ENCODE results near the gene TRIM39. TPM values are rescaled to one million over a fixed set of nuclear protein-coding genes. Genes with fewer than 3 reads are reported as not detected.

The TRIM39 gene
- polyA plus RNA-seq (2012; rRNA removed): 6.5 and 7.4 TPM in 2 replicates
- polyA plus RNA-seq (2012; cell fraction: cytosol; rRNA removed): 5.5 and 5.9 TPM in 2 replicates
- 18.5 and 22.9 TPM in 2 replicates for polyA plus RNA-seq (2012; cell fraction: nucleus; rRNA removed)

- ChIA-PET CTCF (interaction anchor here (0.9 to 2.0 kb wide), 4 partner anchors 13 to 107 kb away, joined by 3 to 19 read pairs (median 4); no protein-coding TSS in a partner anchor), POLR2A (interaction anchor here (0.6 to 2.3 kb wide), 7 partner anchors 11 to 288 kb away, joined by 4 to 10 read pairs (median 5); partner anchors contain the start of gene TRIM26)
- H3K27me3 ChIP-seq (ENCODE audit: insufficient read depth): no peaks in the 10 kb centered on the region
- H4K20me1 ChIP-seq (ENCODE audit: insufficient read depth): peaks cover 33% of the 10 kb centered on the region
- H3K79me2 ChIP-seq (ENCODE audit: insufficient read depth): peaks cover 50% of the 10 kb centered on the region
- peaks cover 6 to 7% of the 10 kb centered on the region in 2 experiments; a peak in 2 of 4 replicates for H3K4me1 ChIP-seq (ENCODE audit: control insufficient read depth in 1 of 2, insufficient read depth in 2 of 2, low read depth in 1 of 2, low read length in 1 of 2)
- peaks cover 20 to 25% of the 10 kb centered on the region in 2 experiments for H3K36me3 ChIP-seq (replicated peaks in 1 of 2; ENCODE audit: control insufficient read depth in 1 of 2, insufficient read depth in 2 of 2, low read length in 1 of 2)
- WGBS (ENCODE audit: low lambda C conversion rate): under 1% methylated on average over 18 of the region's 90 CpGs
- peak within 1 kb of the TSS; percentile 87 for H3K4me2 ChIP-seq
- peak within 1 kb of the TSS; percentile 77 to 96 for H3K4me3 ChIP-seq (ENCODE audit: low read depth in 2 of 2, low read length in 1 of 2)
- H3K27ac ChIP-seq (ENCODE audit: low read depth in 2 of 2, low read length in 1 of 2): peak within 1 kb of the TSS; percentile 89 to 98
- peak within 1 kb of the TSS; percentile 94 for H2AFZ ChIP-seq (ENCODE audit: low read depth)
- peak; percentile 91 for DNase-seq
- H3K9ac ChIP-seq: peak within 1 kb of the TSS; percentile 89
- no peaks in the 10 kb centered on the region for H3K9me2 ChIP-seq
- H3F3A ChIP-seq (replicated peaks; ENCODE audit: insufficient read depth): peaks cover 4% of the 10 kb centered on the region
- no peaks in the 10 kb centered on the region for H3K9me3 ChIP-seq
- TF ChIP-seq PBX3 (IDR thresholded peaks at IDR 0.05) (no peak), RAD21 (IDR thresholded peaks at IDR 0.05; ENCODE audit: low read length) (no peak), RXRA (IDR thresholded peaks at IDR 0.05; ENCODE audit: borderline replicate concordance, low read depth) (no peak), TCF12 (IDR thresholded peaks at IDR 0.05) (no peak), YY1 (IDR thresholded peaks at IDR 0.05; ENCODE audit: low read depth) (0 out of 2 replicates have a peak, but pooled peaks have one; percentile 46), SIN3A (IDR thresholded peaks at IDR 0.05; ENCODE audit: borderline replicate concordance, low read depth, low read length) (peak; percentile 53; the same call in 1 of the 2 replicates), MXI1 (IDR thresholded peaks at IDR 0.05; ENCODE audit: low read depth, low read length) (peak; percentile 73), USF2 (IDR thresholded peaks at IDR 0.05; ENCODE audit: borderline replicate concordance, low read depth, low read length) (no peak), FOXJ3 (CRISPR knock-in tag; IDR thresholded peaks at IDR 0.05) (no peak), NFIC (IDR thresholded peaks at IDR 0.05; ENCODE audit: borderline replicate concordance) (no peak), MEF2A (IDR thresholded peaks at IDR 0.05; ENCODE audit: borderline replicate concordance, low read depth) (no peak), RFX5 (IDR thresholded peaks at IDR 0.05; ENCODE audit: low read length) (no peak), SMC3 (IDR thresholded peaks at IDR 0.05; ENCODE audit: low read depth, low read length) (no peak), TAF1 (IDR thresholded peaks at IDR 0.05; ENCODE audit: borderline replicate concordance, low read depth, low read length) (no peak), EP300 (IDR thresholded peaks at IDR 0.05; ENCODE audit: borderline replicate concordance in 1 of 2, low read depth in 1 of 2, low read length in 1 of 2) (no peak), GATA2 (CRISPR knock-in tag; IDR thresholded peaks at IDR 0.05) (no peak), NRF1 (IDR thresholded peaks at IDR 0.05; ENCODE audit: low read depth, low read length) (peak; percentile 86), CHD2 (IDR thresholded peaks at IDR 0.05; ENCODE audit: low read length, partially characterized antibody) (no peak), TEAD4 (IDR thresholded peaks at IDR 0.05; ENCODE audit: borderline replicate concordance, insufficient read depth) (no peak), FOXM1 (IDR thresholded peaks at IDR 0.05; ENCODE audit: low read depth) (no peak)
- TF ChIP-seq, protein P1, sequence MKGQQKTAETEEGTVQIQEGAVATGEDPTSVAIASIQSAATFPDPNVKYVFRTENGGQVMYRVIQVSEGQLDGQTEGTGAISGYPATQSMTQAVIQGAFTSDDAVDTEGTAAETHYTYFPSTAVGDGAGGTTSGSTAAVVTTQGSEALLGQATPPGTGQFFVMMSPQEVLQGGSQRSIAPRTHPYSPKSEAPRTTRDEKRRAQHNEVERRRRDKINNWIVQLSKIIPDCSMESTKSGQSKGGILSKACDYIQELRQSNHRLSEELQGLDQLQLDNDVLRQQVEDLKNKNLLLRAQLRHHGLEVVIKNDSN (IDR thresholded peaks at IDR 0.05; ENCODE audit: borderline replicate concordance, low read depth): no peak
- TF ChIP-seq, protein P2, sequence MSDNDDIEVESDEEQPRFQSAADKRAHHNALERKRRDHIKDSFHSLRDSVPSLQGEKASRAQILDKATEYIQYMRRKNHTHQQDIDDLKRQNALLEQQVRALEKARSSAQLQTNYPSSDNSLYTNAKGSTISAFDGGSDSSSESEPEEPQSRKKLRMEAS (IDR thresholded peaks at IDR 0.05; ENCODE audit: low read depth): peak; percentile 63; the same call in 1 of the 2 replicates
- TF ChIP-seq, protein P3, sequence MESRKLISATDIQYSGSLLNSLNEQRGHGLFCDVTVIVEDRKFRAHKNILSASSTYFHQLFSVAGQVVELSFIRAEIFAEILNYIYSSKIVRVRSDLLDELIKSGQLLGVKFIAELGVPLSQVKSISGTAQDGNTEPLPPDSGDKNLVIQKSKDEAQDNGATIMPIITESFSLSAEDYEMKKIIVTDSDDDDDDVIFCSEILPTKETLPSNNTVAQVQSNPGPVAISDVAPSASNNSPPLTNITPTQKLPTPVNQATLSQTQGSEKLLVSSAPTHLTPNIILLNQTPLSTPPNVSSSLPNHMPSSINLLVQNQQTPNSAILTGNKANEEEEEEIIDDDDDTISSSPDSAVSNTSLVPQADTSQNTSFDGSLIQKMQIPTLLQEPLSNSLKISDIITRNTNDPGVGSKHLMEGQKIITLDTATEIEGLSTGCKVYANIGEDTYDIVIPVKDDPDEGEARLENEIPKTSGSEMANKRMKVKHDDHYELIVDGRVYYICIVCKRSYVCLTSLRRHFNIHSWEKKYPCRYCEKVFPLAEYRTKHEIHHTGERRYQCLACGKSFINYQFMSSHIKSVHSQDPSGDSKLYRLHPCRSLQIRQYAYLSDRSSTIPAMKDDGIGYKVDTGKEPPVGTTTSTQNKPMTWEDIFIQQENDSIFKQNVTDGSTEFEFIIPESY (IDR thresholded peaks at IDR 0.05; ENCODE audit: borderline replicate concordance, low read depth): no peak
- TF ChIP-seq, protein P4, sequence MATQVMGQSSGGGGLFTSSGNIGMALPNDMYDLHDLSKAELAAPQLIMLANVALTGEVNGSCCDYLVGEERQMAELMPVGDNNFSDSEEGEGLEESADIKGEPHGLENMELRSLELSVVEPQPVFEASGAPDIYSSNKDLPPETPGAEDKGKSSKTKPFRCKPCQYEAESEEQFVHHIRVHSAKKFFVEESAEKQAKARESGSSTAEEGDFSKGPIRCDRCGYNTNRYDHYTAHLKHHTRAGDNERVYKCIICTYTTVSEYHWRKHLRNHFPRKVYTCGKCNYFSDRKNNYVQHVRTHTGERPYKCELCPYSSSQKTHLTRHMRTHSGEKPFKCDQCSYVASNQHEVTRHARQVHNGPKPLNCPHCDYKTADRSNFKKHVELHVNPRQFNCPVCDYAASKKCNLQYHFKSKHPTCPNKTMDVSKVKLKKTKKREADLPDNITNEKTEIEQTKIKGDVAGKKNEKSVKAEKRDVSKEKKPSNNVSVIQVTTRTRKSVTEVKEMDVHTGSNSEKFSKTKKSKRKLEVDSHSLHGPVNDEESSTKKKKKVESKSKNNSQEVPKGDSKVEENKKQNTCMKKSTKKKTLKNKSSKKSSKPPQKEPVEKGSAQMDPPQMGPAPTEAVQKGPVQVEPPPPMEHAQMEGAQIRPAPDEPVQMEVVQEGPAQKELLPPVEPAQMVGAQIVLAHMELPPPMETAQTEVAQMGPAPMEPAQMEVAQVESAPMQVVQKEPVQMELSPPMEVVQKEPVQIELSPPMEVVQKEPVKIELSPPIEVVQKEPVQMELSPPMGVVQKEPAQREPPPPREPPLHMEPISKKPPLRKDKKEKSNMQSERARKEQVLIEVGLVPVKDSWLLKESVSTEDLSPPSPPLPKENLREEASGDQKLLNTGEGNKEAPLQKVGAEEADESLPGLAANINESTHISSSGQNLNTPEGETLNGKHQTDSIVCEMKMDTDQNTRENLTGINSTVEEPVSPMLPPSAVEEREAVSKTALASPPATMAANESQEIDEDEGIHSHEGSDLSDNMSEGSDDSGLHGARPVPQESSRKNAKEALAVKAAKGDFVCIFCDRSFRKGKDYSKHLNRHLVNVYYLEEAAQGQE (IDR thresholded peaks at IDR 0.05; ENCODE audit: low read depth, low read length): no peak
Observed at GRCh38 chr6:30326526-30327231, at the start of gene TRIM39. Gene TRIM39 (plus strand): TSS chr6:30326927. CDS start chr6:30329318, 2,391 bp downstream.

Measured in SK-N-SH (cell line).